HCT116 (cell line): ENCODE results near the gene GRID2IP. TPM values are rescaled to one million over a fixed set of nuclear protein-coding genes. Genes with fewer than 3 reads are reported as not detected.

Source experiments
- ATAC-seq: fragments of 200-7000 bp; cut with Tn5 transposase; 2 replicates; pipeline ENCODE4 v1.9.1; 2020; ENCODE audit warnings: mild to moderate bottlenecking, moderate library complexity
- BruUV-seq: library from RNA; stranded (reverse); fragments of 400-500 nt; replicated peaks from 2 replicates; lab custom pipeline; 2021; lab: Mats Ljungman, UMichigan
- CTCF ChIA-PET: fragments of 300-600 bp; sonication (Branson Sonifier 250); formaldehyde crosslinking; loops from one replicate; lab custom pipeline; 2021; ENCODE audit warnings: antibody characterized with exemption; lab: Charles Lee
- POLR2A ChIA-PET: fragments of 300-600, 350-600 bp; sonication (Branson Sonifier 250); formaldehyde crosslinking; loops from one replicate; lab custom pipeline; 2021; ENCODE audit warnings: antibody characterized with exemption; lab: Charles Lee
- RAD21 ChIA-PET, 2 experiments: fragments of 300-600 bp; sonication (Branson Sonifier 250); formaldehyde crosslinking; loops; one replicate each; lab custom pipeline; 2023; ENCODE audit warnings: low total read pairs in 2 of 2; ENCODE audit not compliant: uncharacterized antibody in 2 of 2, unreplicated experiment in 2 of 2, low non-redundant PET in 1 of 2; lab: Charles Lee
- DNase-seq: peaks from one replicate; pipeline ENCODE4 v3.0.0-alpha.2; 2010; ENCODE audit warnings: low read depth, low spot score
- H2AFZ ChIP-seq: fragments of 200-600 bp; shearing (Covaris generic), sonication (generic); 2 replicates; pipeline ENCODE4 v1.6.1; 2017; ENCODE audit warnings: low read depth, mixed run types, mixed read lengths, antibody characterized with exemption, low read length; ENCODE audit not compliant: poor library complexity, severe bottlenecking
- H3K27ac ChIP-seq: 2 replicates; pipeline ENCODE4 v1.5.1; 2012; ENCODE audit warnings: low read depth, low read length
- H3K27me3 ChIP-seq: fragments of 200-600 bp; sonication (generic); 2 replicates; pipeline ENCODE4 v1.6.1; 2016; ENCODE audit warnings: mixed run types, low read length, mixed read lengths; ENCODE audit not compliant: insufficient read depth
- H3K36me3 ChIP-seq, 2 experiments: fragments of 200-500 bp in 1 of 2; fragments of 200-600 bp in 1 of 2; sonication (Bioruptor generic) in 1 of 2; sonication (generic) in 1 of 2; 2 replicates each; pipeline versions ENCODE4 v1.5.1 to v1.6.1; 2014 to 2016; ENCODE audit warnings: low read length in 2 of 2, inconsistent platforms in 1 of 2, mixed read lengths in 1 of 2, mixed run types in 1 of 2; ENCODE audit not compliant: insufficient read depth in 2 of 2, control insufficient read depth in 1 of 2
- H3K4me1 ChIP-seq, 2 experiments: fragments of 200-600 bp in 1 of 2; sonication (generic) in 1 of 2; 2 replicates each; pipeline versions ENCODE4 v1.5.1 to v1.6.1; 2012 to 2017; ENCODE audit warnings: low read length in 2 of 2, inconsistent platforms in 1 of 2, mild to moderate bottlenecking in 1 of 2, mixed read lengths in 1 of 2, mixed run types in 1 of 2, moderate library complexity in 1 of 2; ENCODE audit not compliant: insufficient read depth in 2 of 2, control insufficient read depth in 1 of 2
- H3K4me2 ChIP-seq: fragments of 200-600 bp; sonication (generic); 2 replicates; pipeline ENCODE4 v1.6.1; 2017; ENCODE audit warnings: mixed run types, low read length, mixed read lengths
- H3K4me3 ChIP-seq, 2 experiments: fragments of 200-600 bp in 1 of 2; sonication (generic) in 1 of 2; replicated peaks in 1 of 2; 2 replicates each; pipeline ENCODE4 v1.5.1; 2011 to 2016; ENCODE audit warnings: low read length in 2 of 2, control low read depth in 1 of 2, low read depth in 1 of 2, mild to moderate bottlenecking in 1 of 2, mixed read lengths in 1 of 2, mixed run types in 1 of 2
- H3K79me2 ChIP-seq: fragments of 200-600 bp; sonication (generic); 2 replicates; pipeline ENCODE4 v1.6.1; 2017; ENCODE audit warnings: mild to moderate bottlenecking, mixed run types, low read length, moderate library complexity, mixed read lengths; ENCODE audit not compliant: insufficient read depth
- H3K9ac ChIP-seq: fragments of 200-600 bp; sonication (generic); 2 replicates; pipeline ENCODE4 v1.6.1; 2016; ENCODE audit warnings: low read length, mixed read lengths
- H3K9me2 ChIP-seq: fragments of 200-600 bp; sonication (generic), shearing (Covaris generic); 2 replicates; pipeline ENCODE4 v1.6.1; 2017; ENCODE audit warnings: mixed run types, mild to moderate bottlenecking, moderate library complexity; ENCODE audit not compliant: insufficient read depth
- H3K9me3 ChIP-seq, 2 experiments: fragments of 200-500 bp in 1 of 2; fragments of 200-600 bp in 1 of 2; sonication (Bioruptor generic) in 1 of 2; sonication (generic) in 1 of 2; 2 replicates each; pipeline ENCODE4 v1.6.1; 2014 to 2017; ENCODE audit warnings: low read length in 2 of 2, mixed read lengths in 2 of 2, inconsistent platforms in 1 of 2, low read depth in 1 of 2, mild to moderate bottlenecking in 1 of 2, mixed run types in 1 of 2, moderate library complexity in 1 of 2; ENCODE audit not compliant: control insufficient read depth in 1 of 2, insufficient read depth in 1 of 2
- H4K20me1 ChIP-seq: fragments of 200-600 bp; sonication (generic), shearing (Covaris generic); 2 replicates; pipeline ENCODE4 v1.6.1; 2017; ENCODE audit warnings: mixed run types, mild to moderate bottlenecking, moderate library complexity; ENCODE audit not compliant: insufficient read depth
- ATF3 ChIP-seq: IDR thresholded peaks from 2 replicates; pipeline ENCODE4 v1.6.1; 2012
- CBX3 ChIP-seq: IDR thresholded peaks from 2 replicates; pipeline ENCODE4 v1.6.1; 2012; ENCODE audit warnings: low read depth
- CEBPB ChIP-seq: IDR thresholded peaks from 2 replicates; pipeline ENCODE4 v1.6.1; 2012; ENCODE audit warnings: low read depth
- EGR1 ChIP-seq: IDR thresholded peaks from 2 replicates; pipeline ENCODE4 v1.6.1; 2012; ENCODE audit warnings: low read depth
- ELF1 ChIP-seq: IDR thresholded peaks from 2 replicates; pipeline ENCODE4 v1.6.1; 2012; ENCODE audit warnings: low read depth, borderline replicate concordance
- EZH2 ChIP-seq: fragments of 200-600 bp; sonication (generic); IDR thresholded peaks from 2 replicates; pipeline ENCODE4 v1.6.1; 2017; ENCODE audit warnings: antibody characterized with exemption, mixed run types
- EZH2phosphoT487 ChIP-seq: fragments of 200-600 bp; IDR thresholded peaks from 2 replicates; pipeline ENCODE4 v1.6.1; 2018; ENCODE audit warnings: antibody characterized with exemption, borderline replicate concordance
- FOSL1 ChIP-seq: IDR thresholded peaks from 2 replicates; pipeline ENCODE4 v1.6.1; 2012; ENCODE audit warnings: low read depth
- MAX ChIP-seq: IDR thresholded peaks from 2 replicates; pipeline ENCODE4 v1.6.1; 2012
- POLR2A ChIP-seq: IDR thresholded peaks from 2 replicates; pipeline ENCODE4 v1.7.0; 2011; ENCODE audit warnings: borderline replicate concordance; ENCODE audit not compliant: insufficient read depth, insufficient read length; ENCODE audit errors: extremely low read depth
- POLR2AphosphoS5 ChIP-seq: IDR thresholded peaks from 2 replicates; pipeline ENCODE4 v1.6.1; 2011; ENCODE audit warnings: mild to moderate bottlenecking, low read depth, low read length, moderate library complexity
- RAD21 ChIP-seq: IDR thresholded peaks from 2 replicates; pipeline ENCODE4 v1.6.1; 2012; ENCODE audit warnings: low read depth, mild to moderate bottlenecking
- REST ChIP-seq: IDR thresholded peaks from 2 replicates; pipeline ENCODE4 v1.6.1; 2012; ENCODE audit warnings: low read depth
- SIN3A ChIP-seq: IDR thresholded peaks from 2 replicates; pipeline ENCODE4 v1.6.1; 2012; ENCODE audit warnings: low read depth
- SP1 ChIP-seq: IDR thresholded peaks from 2 replicates; pipeline ENCODE4 v1.6.1; 2012; ENCODE audit warnings: low read depth
- SRF ChIP-seq: IDR thresholded peaks from 2 replicates; pipeline ENCODE4 v1.6.1; 2012; ENCODE audit warnings: low read depth
- TCF7L2 ChIP-seq: IDR thresholded peaks from 2 replicates; pipeline ENCODE4 v1.7.0; 2011; ENCODE audit warnings: borderline replicate concordance, inconsistent platforms; ENCODE audit not compliant: insufficient read depth, insufficient read length; ENCODE audit errors: extremely low read depth
- YY1 ChIP-seq: IDR thresholded peaks from 2 replicates; pipeline ENCODE4 v1.6.1; 2011; ENCODE audit warnings: low read length, low read depth, moderate library complexity, mild to moderate bottlenecking; ENCODE audit not compliant: insufficient replicate concordance; ENCODE audit errors: extremely low read depth
- ZBTB33 ChIP-seq: IDR thresholded peaks from 2 replicates; pipeline ENCODE4 v1.6.1; 2011; ENCODE audit warnings: mild to moderate bottlenecking, low read length, moderate library complexity; ENCODE audit not compliant: insufficient replicate concordance; ENCODE audit errors: extremely low read depth
- ZNF274 ChIP-seq: fragments of 200-500 bp; sonication (Bioruptor generic); IDR thresholded peaks from 2 replicates; pipeline ENCODE4 v1.6.1; 2014; ENCODE audit warnings: mild to moderate bottlenecking, low read depth, low read length, inconsistent platforms
- intact Hi-C: fragments of 100-400 bp; cut with micrococcal nuclease; formaldehyde crosslinking; loops from 2 replicates; pipeline ENCODE4 v1.10.0; 2022
- total RNA-seq: library from RNA; stranded (reverse); gene quantifications from one replicate; pipeline ENCODE4 v1.2.1, GENCODE V29; 2021; ENCODE audit not compliant: unreplicated experiment

The GRID2IP gene
- total RNA-seq, 1 experiment from 2014 or later, result 3.2 TPM

GRCh38 chr7:6486438-6487183 lies 64.7 kb downstream of the GRID2IP start:
- no TSS peak for BruUV-seq
- Histone ChIP-seq H3K9ac (no peak overlapping the region), H3K27me3 (no peaks in the 10 kb centered on the region), H3K9me3 (no peaks in the 10 kb centered on the region), H3K4me2 (no peak overlapping the region), H3K79me2 (peaks cover 23% of the 10 kb centered on the region), H3K27ac (no peak overlapping the region), H3K9me2 (no peaks in the 10 kb centered on the region), H4K20me1 (peaks cover 5% of the 10 kb centered on the region; the same call in 1 of the 2 replicates), H2AFZ (no peak overlapping the region), H3K4me3 (no peak overlapping the region), H3K4me1 (peaks cover 10 to 17% of the 10 kb centered on the region in 2 experiments), H3K36me3 (peaks cover 0 to 1% of the 10 kb centered on the region in 2 experiments; a peak in 2 of 4 replicates)
- CTCF ChIA-PET, result no interaction called here
- no peak for ATAC-seq
- intact Hi-C loops, result no loop called here
- no peak for TF ChIP-seq ZNF274
- TF ChIP-seq RAD21, result no peak
- TF ChIP-seq EGR1, result no peak
- TF ChIP-seq ZBTB33, result no peak
- no peak for TF ChIP-seq ATF3
- TF ChIP-seq POLR2A, result no peak
- no peak for TF ChIP-seq REST
- no peak for TF ChIP-seq SRF
- no peak for TF ChIP-seq MAX
- TF ChIP-seq ELF1, result no peak
- no peak for TF ChIP-seq EZH2phosphoT487
- TF ChIP-seq POLR2AphosphoS5, result no peak
- TF ChIP-seq EZH2, result no peak
- TF ChIP-seq SP1, result no peak
- TF ChIP-seq FOSL1, result no peak
- TF ChIP-seq YY1, result no peak
- no peak for TF ChIP-seq CBX3
- no peak for TF ChIP-seq SIN3A
- no peak for TF ChIP-seq CEBPB
- TF ChIP-seq TCF7L2, result no peak
- no peak for DNase-seq
- RAD21 ChIA-PET, result no interaction called here
- POLR2A ChIA-PET, result no interaction called here
